ENCODE data around the gene PRDM16. TPM values are rescaled to one million over a fixed set of nuclear protein-coding genes. Genes with fewer than 3 reads are reported as not detected.

Gene PRDM16
- total RNA-seq, 1 experiment from 2014 or later = 6.1 TPM

- ChIA-PET POLR2A (no interaction called here), CTCF (no interaction called here), RAD21 (ENCODE audit: low non-redundant PET in 1 of 2, low total read pairs in 2 of 2, uncharacterized antibody in 2 of 2, unreplicated experiment in 2 of 2) (no interaction called here)
- no peak overlapping the region for H2AFZ ChIP-seq (ENCODE audit: low read depth, low read length, poor library complexity, severe bottlenecking)
- H3K36me3 ChIP-seq (ENCODE audit: control insufficient read depth in 1 of 2, insufficient read depth in 2 of 2, low read length in 2 of 2) = no peaks in the 10 kb centered on the region
- H3K9ac ChIP-seq (ENCODE audit: low read length) = no peak overlapping the region
- intact Hi-C loops (cut with micrococcal nuclease) = no loop called here
- no peak overlapping the region for H3K4me2 ChIP-seq (ENCODE audit: low read length)
- TF ChIP-seq CTCF (IDR thresholded peaks at IDR 0.05 in 2 of 3, conservative IDR thresholded peaks at IDR 0.05 in 1 of 3; ENCODE audit: borderline replicate concordance in 1 of 3, insufficient read depth in 1 of 3, low read depth in 2 of 3, low read length in 2 of 3) (no peak), EZH2phosphoT487 (IDR thresholded peaks at IDR 0.05; ENCODE audit: borderline replicate concordance) (no peak), ELF1 (IDR thresholded peaks at IDR 0.05; ENCODE audit: borderline replicate concordance, low read depth) (no peak), SP1 (IDR thresholded peaks at IDR 0.05; ENCODE audit: low read depth) (no peak), JUND (IDR thresholded peaks at IDR 0.05) (no peak), YY1 (IDR thresholded peaks at IDR 0.05; ENCODE audit: extremely low read depth, insufficient replicate concordance, low read depth, low read length) (no peak), EGR1 (IDR thresholded peaks at IDR 0.05; ENCODE audit: low read depth) (no peak), ZNF274 (IDR thresholded peaks at IDR 0.05; ENCODE audit: low read depth, low read length) (no peak), MAX (IDR thresholded peaks at IDR 0.05) (no peak), FOSL1 (IDR thresholded peaks at IDR 0.05; ENCODE audit: low read depth) (no peak), POLR2AphosphoS5 (IDR thresholded peaks at IDR 0.05; ENCODE audit: low read depth, low read length) (no peak)
- no TSS peak for BruUV-seq (replicated peaks)
- ATAC-seq (no peak), DNase-seq (ENCODE audit: low read depth, low spot score) (no peak)
- H3K9me3 ChIP-seq (ENCODE audit: control insufficient read depth in 1 of 2, insufficient read depth in 1 of 2, low read depth in 1 of 2, low read length in 2 of 2) = no peaks in the 10 kb centered on the region
- no peaks in the 10 kb centered on the region for H3K27me3 ChIP-seq (ENCODE audit: insufficient read depth, low read length)
- H3K9me2 ChIP-seq (ENCODE audit: insufficient read depth) = no peaks in the 10 kb centered on the region
- no peaks in the 10 kb centered on the region for H4K20me1 ChIP-seq (ENCODE audit: insufficient read depth)
- no peak overlapping the region for H3K4me3 ChIP-seq (replicated peaks in 1 of 2; ENCODE audit: low read depth in 1 of 2, low read length in 2 of 2)
- no peak overlapping the region for H3K27ac ChIP-seq (ENCODE audit: low read depth, low read length)
- no peaks in the 10 kb centered on the region for H3K4me1 ChIP-seq (ENCODE audit: control insufficient read depth in 1 of 2, insufficient read depth in 2 of 2, low read length in 2 of 2)
- no peaks in the 10 kb centered on the region for H3K79me2 ChIP-seq (ENCODE audit: insufficient read depth, low read length)
These were observed 13.8 kb downstream of the PRDM16 start for GRCh38 chr1:3082571-3083516.
